Neural progenitor cell (in vitro differentiated cells): ENCODE results near the gene UBE2G2. TPM values are rescaled to one million over a fixed set of nuclear protein-coding genes. Genes with fewer than 3 reads are reported as not detected.

Source experiments
- DNase-seq: peaks from one replicate; pipeline ENCODE4 v3.0.0-alpha.2; 2016; ENCODE audit warnings: low spot score
- H2AFZ ChIP-seq: fragments of 200-600 bp; sonication (generic); replicated peaks from 2 replicates; pipeline ENCODE4 v1.6.1; 2016; ENCODE audit warnings: antibody characterized with exemption
- H3F3A ChIP-seq: fragments of 200-600 bp; sonication (generic); 2 replicates; pipeline ENCODE4 v1.6.1; 2016; ENCODE audit warnings: antibody characterized with exemption, low read depth
- H3K27ac ChIP-seq: fragments of 200-600 bp; sonication (generic); 2 replicates; pipeline ENCODE4 v1.5.1; 2016; ENCODE audit warnings: mild to moderate bottlenecking
- H3K27me3 ChIP-seq: fragments of 200-600 bp; sonication (generic); 2 replicates; pipeline ENCODE4 v1.6.1; 2016; ENCODE audit warnings: mild to moderate bottlenecking, moderate library complexity
- H3K36me3 ChIP-seq: fragments of 200-600 bp; sonication (generic); 2 replicates; pipeline ENCODE4 v1.5.1; 2016
- H3K4me1 ChIP-seq: fragments of 200-600 bp; sonication (generic); 2 replicates; pipeline ENCODE4 v1.6.1; 2016; ENCODE audit warnings: mixed run types
- H3K4me2 ChIP-seq: fragments of 200-600 bp; sonication (generic); 2 replicates; pipeline ENCODE4 v1.6.1; 2016
- H3K4me3 ChIP-seq: fragments of 200-600 bp; sonication (generic); 2 replicates; pipeline ENCODE4 v1.5.1; 2016
- H3K79me2 ChIP-seq: fragments of 200-600 bp; sonication (generic); 2 replicates; pipeline ENCODE4 v1.6.1; 2016; ENCODE audit warnings: low read depth
- H3K9ac ChIP-seq: fragments of 200-600 bp; sonication (generic); 2 replicates; pipeline ENCODE4 v1.6.1; 2016
- H3K9me3 ChIP-seq: fragments of 200-600 bp; sonication (generic); 2 replicates; pipeline ENCODE4 v1.5.1; 2016; ENCODE audit warnings: low read depth
- H4K20me1 ChIP-seq: fragments of 200-600 bp; sonication (generic); 2 replicates; pipeline ENCODE4 v1.6.1; 2016; ENCODE audit warnings: low read depth
- H3K27ac Mint-ChIP-seq: 3 replicates; pipeline ENCODE4 v1.8.0; 2021; ENCODE audit warnings: mixed read lengths
- H3K27me3 Mint-ChIP-seq: 2 replicates; pipeline ENCODE4 v1.8.0; 2022; ENCODE audit warnings: low read depth, mild to moderate bottlenecking, inconsistent platforms, moderate library complexity, mixed read lengths; ENCODE audit not compliant: insufficient read depth
- H3K36me3 Mint-ChIP-seq: 3 replicates; pipeline ENCODE4 v1.8.0; 2021; ENCODE audit warnings: mixed read lengths
- H3K4me1 Mint-ChIP-seq: 3 replicates; pipeline ENCODE4 v1.8.0; 2021; ENCODE audit warnings: mixed read lengths
- H3K4me3 Mint-ChIP-seq: 3 replicates; pipeline ENCODE4 v1.8.0; 2021; ENCODE audit warnings: mild to moderate bottlenecking, moderate library complexity, mixed read lengths
- H3K9me3 Mint-ChIP-seq: 3 replicates; pipeline ENCODE4 v1.8.0; 2020; ENCODE audit warnings: mixed read lengths
- EZH2 ChIP-seq: fragments of 200-600 bp; sonication (generic); IDR thresholded peaks from 2 replicates; pipeline ENCODE4 v1.6.1; 2017; ENCODE audit warnings: antibody characterized with exemption, mild to moderate bottlenecking, moderate library complexity
- EZH2phosphoT487 ChIP-seq: fragments of 200-600 bp; sonication (generic); IDR thresholded peaks from 2 replicates; pipeline ENCODE4 v1.6.1; 2017; ENCODE audit warnings: antibody characterized with exemption
- total RNA-seq: library from RNA; depleted of rRNA; stranded (reverse); fragments of >200 nt; gene quantifications from 2 replicates; pipeline ENCODE4 v1.2.3, GENCODE V29; 2015; ENCODE audit warnings: low replicate concordance
- TF ChIP-seq, protein P1 (sequence below): fragments of 200-600 bp; sonication (generic); IDR thresholded peaks from 2 replicates; pipeline ENCODE4 v1.5.1; 2017; ENCODE audit warnings: antibody characterized with exemption, mild to moderate bottlenecking

The UBE2G2 gene
- total RNA-seq, 1 donor from 2014 or later, result 83.1 TPM

DNA sequence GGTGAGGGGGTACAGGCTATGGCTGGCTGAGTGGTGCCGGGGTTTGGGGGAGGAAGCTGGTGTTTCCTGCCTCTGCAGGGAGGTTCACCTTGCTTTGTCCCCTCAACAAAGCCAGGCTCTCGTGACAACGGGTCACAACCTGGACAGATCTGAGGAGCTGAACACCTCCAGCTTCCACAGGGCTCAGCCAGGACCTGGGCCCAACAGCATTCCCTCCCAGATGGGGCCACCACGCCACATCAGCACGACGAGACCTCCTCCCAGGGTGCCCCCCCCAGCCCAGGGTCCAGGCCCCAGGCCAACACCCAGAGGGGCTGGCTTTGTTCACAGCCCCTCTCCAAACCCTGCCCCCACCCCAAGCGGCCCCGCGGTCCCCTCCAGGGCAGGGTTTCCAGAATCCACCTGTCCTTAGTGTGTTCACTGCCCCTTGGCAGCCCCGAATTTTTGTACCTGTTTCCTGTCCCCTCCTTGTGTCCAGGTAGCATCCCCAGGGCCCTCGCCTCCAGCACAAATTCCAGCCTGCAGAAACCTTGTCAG, 34.7 kb downstream of the UBE2G2 start:
- Mint-ChIP-seq H3K4me1 (peaks cover 21% of the 10 kb centered on the region), H3K27ac (no peak overlapping the region), H3K36me3 (peaks cover 13% of the 10 kb centered on the region), H3K4me3 (no peak overlapping the region), H3K27me3 (peaks cover 5% of the 10 kb centered on the region), H3K9me3 (no peaks in the 10 kb centered on the region)
- no peak overlapping the region for H3K4me3 ChIP-seq
- H3K36me3 ChIP-seq, result no peaks in the 10 kb centered on the region
- no peak for TF ChIP-seq EZH2phosphoT487
- TF ChIP-seq, protein P1, sequence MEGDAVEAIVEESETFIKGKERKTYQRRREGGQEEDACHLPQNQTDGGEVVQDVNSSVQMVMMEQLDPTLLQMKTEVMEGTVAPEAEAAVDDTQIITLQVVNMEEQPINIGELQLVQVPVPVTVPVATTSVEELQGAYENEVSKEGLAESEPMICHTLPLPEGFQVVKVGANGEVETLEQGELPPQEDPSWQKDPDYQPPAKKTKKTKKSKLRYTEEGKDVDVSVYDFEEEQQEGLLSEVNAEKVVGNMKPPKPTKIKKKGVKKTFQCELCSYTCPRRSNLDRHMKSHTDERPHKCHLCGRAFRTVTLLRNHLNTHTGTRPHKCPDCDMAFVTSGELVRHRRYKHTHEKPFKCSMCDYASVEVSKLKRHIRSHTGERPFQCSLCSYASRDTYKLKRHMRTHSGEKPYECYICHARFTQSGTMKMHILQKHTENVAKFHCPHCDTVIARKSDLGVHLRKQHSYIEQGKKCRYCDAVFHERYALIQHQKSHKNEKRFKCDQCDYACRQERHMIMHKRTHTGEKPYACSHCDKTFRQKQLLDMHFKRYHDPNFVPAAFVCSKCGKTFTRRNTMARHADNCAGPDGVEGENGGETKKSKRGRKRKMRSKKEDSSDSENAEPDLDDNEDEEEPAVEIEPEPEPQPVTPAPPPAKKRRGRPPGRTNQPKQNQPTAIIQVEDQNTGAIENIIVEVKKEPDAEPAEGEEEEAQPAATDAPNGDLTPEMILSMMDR, result no peak
- no peak for TF ChIP-seq EZH2
- H3K4me2 ChIP-seq, result no peak overlapping the region
- peaks cover 3% of the 10 kb centered on the region for H4K20me1 ChIP-seq
- H3K27me3 ChIP-seq, result no peaks in the 10 kb centered on the region
- no peak overlapping the region for H2AFZ ChIP-seq
- peaks cover 14% of the 10 kb centered on the region for H3F3A ChIP-seq
- H3K79me2 ChIP-seq, result no peaks in the 10 kb centered on the region
- H3K9ac ChIP-seq, result no peak overlapping the region
- no peak for DNase-seq
- peaks cover 12% of the 10 kb centered on the region for H3K4me1 ChIP-seq
- H3K9me3 ChIP-seq, result no peaks in the 10 kb centered on the region
- no peak overlapping the region for H3K27ac ChIP-seq

DNA sequence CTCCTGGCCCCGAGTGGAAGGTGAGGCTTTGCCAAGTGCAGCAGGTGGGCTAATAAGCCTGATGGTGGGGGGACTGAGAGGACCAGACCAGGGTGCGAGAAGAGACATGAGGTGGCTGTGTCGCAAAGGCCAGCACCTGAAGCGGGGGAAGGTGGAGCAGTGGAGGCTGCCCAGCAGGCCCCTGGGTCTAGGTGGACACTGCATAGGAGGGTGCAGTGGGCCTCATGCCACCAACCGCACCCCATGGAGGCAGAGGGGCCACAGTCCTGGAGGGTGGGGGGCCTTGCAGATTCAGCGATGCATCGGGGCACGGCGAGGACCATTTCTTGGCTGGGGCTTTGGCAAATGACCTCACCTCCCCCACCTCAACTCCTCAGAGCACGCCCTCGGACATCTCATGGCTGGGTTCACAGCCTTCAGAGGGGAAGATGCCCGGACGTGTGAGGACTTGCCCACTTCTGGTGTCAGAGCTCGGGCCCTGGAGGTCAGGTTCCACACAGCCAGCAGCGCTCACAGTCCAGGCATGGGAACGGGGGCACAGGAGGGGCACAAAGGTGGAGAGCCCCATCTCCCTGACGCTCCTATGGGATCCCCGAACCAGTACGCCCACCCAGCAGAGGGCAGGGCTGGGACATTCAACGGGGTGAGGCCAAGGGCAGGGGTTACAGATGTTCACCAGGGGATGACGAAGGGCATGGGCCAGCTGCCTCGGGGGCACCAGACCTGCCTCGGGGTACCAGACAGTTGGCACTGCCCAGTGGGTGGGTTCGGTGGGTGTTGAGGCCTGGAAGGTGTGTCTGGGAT, 35.4 kb downstream of the UBE2G2 start:
- H3K4me3 ChIP-seq, result no peak overlapping the region
- no peak for DNase-seq
- H3K9ac ChIP-seq, result no peak overlapping the region
- Mint-ChIP-seq H3K27me3 (peaks cover 6% of the 10 kb centered on the region), H3K4me3 (no peak overlapping the region), H3K27ac (no peak overlapping the region), H3K36me3 (peaks cover 12% of the 10 kb centered on the region), H3K9me3 (no peaks in the 10 kb centered on the region), H3K4me1 (peaks cover 23% of the 10 kb centered on the region)
- H3K9me3 ChIP-seq, result no peaks in the 10 kb centered on the region
- H3K27me3 ChIP-seq, result no peaks in the 10 kb centered on the region
- H3F3A ChIP-seq, result peaks cover 14% of the 10 kb centered on the region
- peaks cover 12% of the 10 kb centered on the region for H3K4me1 ChIP-seq
- H3K27ac ChIP-seq, result no peak overlapping the region
- TF ChIP-seq EZH2, result no peak
- TF ChIP-seq, protein P1, result no peak
- TF ChIP-seq EZH2phosphoT487, result no peak
- H2AFZ ChIP-seq, result no peak overlapping the region
- no peaks in the 10 kb centered on the region for H3K79me2 ChIP-seq
- no peaks in the 10 kb centered on the region for H3K36me3 ChIP-seq
- peaks cover 3% of the 10 kb centered on the region for H4K20me1 ChIP-seq
- no peak overlapping the region for H3K4me2 ChIP-seq

DNA sequence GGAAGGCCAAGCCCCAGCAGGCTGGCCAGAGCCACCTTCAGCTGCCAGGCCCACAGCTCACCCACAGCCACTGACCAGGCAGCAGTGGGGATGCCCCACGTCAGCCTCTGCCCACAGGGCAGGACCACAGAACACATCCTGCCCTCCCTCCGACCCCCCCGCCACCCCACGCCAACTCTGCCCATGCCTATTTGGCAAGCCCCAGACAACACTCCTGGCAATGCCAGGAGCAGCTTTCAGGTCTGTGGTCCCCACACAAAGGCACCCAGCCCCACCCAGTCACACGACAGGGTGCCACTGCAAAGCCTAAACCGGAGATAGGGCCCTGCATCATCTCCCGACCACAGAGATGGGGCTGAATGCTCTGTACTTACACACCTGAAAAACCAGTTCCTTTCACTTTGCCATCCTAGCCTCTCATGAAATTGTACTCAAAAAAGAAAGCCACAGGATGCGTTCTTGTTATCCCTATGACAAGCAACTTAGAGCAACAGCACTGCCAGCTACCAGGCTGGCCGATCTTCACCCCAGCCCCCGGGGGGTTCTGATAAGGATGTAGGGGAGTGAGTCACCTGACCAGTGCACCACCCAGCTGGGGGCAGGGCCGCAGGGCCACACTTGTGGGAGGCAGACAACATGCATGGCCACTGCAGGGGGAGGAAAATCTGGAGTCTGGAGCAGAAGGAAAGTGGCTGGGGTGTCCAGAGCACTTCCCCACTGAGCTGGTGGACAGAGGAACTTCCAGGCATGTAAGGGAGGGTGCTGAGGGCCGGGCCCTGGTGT, 36.2 kb downstream of the UBE2G2 start:
- no peak overlapping the region for H3K27ac ChIP-seq
- H3K4me2 ChIP-seq, result no peak overlapping the region
- H3K4me1 ChIP-seq, result peaks cover 12% of the 10 kb centered on the region
- Mint-ChIP-seq H3K36me3 (peaks cover 5% of the 10 kb centered on the region), H3K4me1 (peaks cover 28% of the 10 kb centered on the region), H3K4me3 (no peak overlapping the region), H3K27me3 (peaks cover 8% of the 10 kb centered on the region), H3K9me3 (no peaks in the 10 kb centered on the region), H3K27ac (peak overlapping the region; percentile 60)
- TF ChIP-seq EZH2phosphoT487, result no peak
- TF ChIP-seq, protein P1, result no peak
- no peaks in the 10 kb centered on the region for H3K27me3 ChIP-seq
- no peak overlapping the region for H2AFZ ChIP-seq
- H3K36me3 ChIP-seq, result no peaks in the 10 kb centered on the region
- H3K9ac ChIP-seq, result no peak overlapping the region
- H4K20me1 ChIP-seq, result peaks cover 3% of the 10 kb centered on the region
- no peaks in the 10 kb centered on the region for H3K79me2 ChIP-seq
- DNase-seq, result no peak
- H3K4me3 ChIP-seq, result no peak overlapping the region
- H3K9me3 ChIP-seq, result no peaks in the 10 kb centered on the region
- peaks cover 14% of the 10 kb centered on the region for H3F3A ChIP-seq
